GM18951 (cell line): ENCODE measurements around the gene GATAD2B.

Source experiments
- POLR2A ChIP-seq: IDR thresholded peaks from 4 replicates; pipeline ENCODE4 v1.6.1; 2011; ENCODE audit warnings: mild to moderate bottlenecking; ENCODE audit not compliant: insufficient read length, insufficient read depth; ENCODE audit errors: extremely low read depth
- in situ Hi-C: fragments of 300-500 bp; cut with MboI; formaldehyde crosslinking; loops from one replicate; pipeline ENCODE4 v1.12.0; 2022; ENCODE audit warnings: low sequenced_read_pairs, mixed read lengths, inconsistent platforms; ENCODE audit not compliant: unreplicated experiment

The GATAD2B gene

GRCh38 chr1:153881751-153882150 lies 41.0 kb downstream of the GATAD2B start:
- in situ Hi-C loops: no loop called here
- no peak for TF ChIP-seq POLR2A

GRCh38 chr1:153880962-153881361 lies 41.8 kb downstream of the GATAD2B start:
- no peak for TF ChIP-seq POLR2A

GRCh38 chr1:153880024-153880423 lies 42.7 kb downstream of the GATAD2B start:
- no peak for TF ChIP-seq POLR2A
- in situ Hi-C loops: no loop called here

More at GRCh38 chr1:153880962-153881361, 41.8 kb downstream of the GATAD2B start:
- in situ Hi-C loops: no loop called here

GRCh38 chr1:153877112-153877511 lies 45.7 kb downstream of the GATAD2B start:
- in situ Hi-C loops: no loop called here
- no peak for TF ChIP-seq POLR2A

- no peak for TF ChIP-seq POLR2A
- in situ Hi-C loops: no loop called here
Measured at GRCh38 chr1:153872934-153873333, 49.8 kb downstream of the GATAD2B start.

GRCh38 chr1:153872331-153872730 lies 50.4 kb downstream of the GATAD2B start:
- no peak for TF ChIP-seq POLR2A
- in situ Hi-C loops: no loop called here

- in situ Hi-C loops: no loop called here
- TF ChIP-seq POLR2A: no peak
Measured at GRCh38 chr1:153869486-153869885, 53.3 kb downstream of the GATAD2B start.

- in situ Hi-C loops: no loop called here
- TF ChIP-seq POLR2A: no peak
Measured at GRCh38 chr1:153866045-153866850, 56.5 kb downstream of the GATAD2B start.

GRCh38 chr1:153860285-153860684 lies 62.5 kb downstream of the GATAD2B start:
- TF ChIP-seq POLR2A: no peak
- in situ Hi-C loops: no loop called here

GRCh38 chr1:153857505-153857904 lies 65.3 kb downstream of the GATAD2B start:
- TF ChIP-seq POLR2A: no peak
- in situ Hi-C loops: no loop called here

- TF ChIP-seq POLR2A: no peak
- in situ Hi-C loops: no loop called here
Measured at GRCh38 chr1:153856763-153857162, 66.0 kb downstream of the GATAD2B start.

GRCh38 chr1:153852170-153852569 lies 70.6 kb downstream of the GATAD2B start:
- TF ChIP-seq POLR2A: no peak
- in situ Hi-C loops: no loop called here

- no peak for TF ChIP-seq POLR2A
- in situ Hi-C loops: no loop called here
Measured at GRCh38 chr1:153849487-153850185, 73.1 kb downstream of the GATAD2B start.

GRCh38 chr1:153848805-153849204 lies 74.0 kb downstream of the GATAD2B start:
- TF ChIP-seq POLR2A: no peak
- in situ Hi-C loops: no loop called here
